IMR-90 (cell line): ENCODE measurements around the gene NOTCH3. TPM values are rescaled to one million over a fixed set of nuclear protein-coding genes. Genes with fewer than 3 reads are reported as not detected.

Source experiments
- ATAC-seq: fragments of 200-7000 bp; cut with Tn5 transposase; 2 replicates; pipeline ENCODE4 v1.9.1; 2020; ENCODE audit warnings: low read depth, mild to moderate bottlenecking, moderate library complexity
- BruUV-seq: library from RNA; stranded (reverse); fragments of 400-500 nt; replicated peaks from 2 replicates; lab custom pipeline; 2021; lab: Mats Ljungman, UMichigan
- CTCF ChIA-PET: fragments of 300-600 bp; formaldehyde crosslinking; extraction: SDS; loops from one replicate; lab custom pipeline; 2021; ENCODE audit warnings: antibody characterized with exemption; lab: Yijun Ruan, JAX
- POLR2A ChIA-PET: fragments of 300-600 bp; sonication (Branson Sonifier 250); formaldehyde crosslinking; loops from one replicate; lab custom pipeline; 2022; ENCODE audit warnings: antibody characterized with exemption; ENCODE audit not compliant: unreplicated experiment; lab: Charles Lee
- DNase-seq: peaks from one replicate; pipeline ENCODE4 v3.0.0; 2013
- H2AFZ ChIP-seq: replicated peaks from 2 replicates; pipeline ENCODE3; 2013; ENCODE audit warnings: low read length, mild to moderate bottlenecking; ENCODE audit not compliant: poor library complexity
- H2AK5ac ChIP-seq: 2 replicates; pipeline ENCODE4 v1.6.1; 2013; ENCODE audit warnings: low read depth, low read length, inconsistent platforms
- H2AK9ac ChIP-seq: replicated peaks from 2 replicates; pipeline ENCODE3; 2013; ENCODE audit warnings: mild to moderate bottlenecking, low read depth, low read length, moderate library complexity; ENCODE audit not compliant: poor library complexity
- H2BK120ac ChIP-seq: 2 replicates; pipeline ENCODE4 v1.6.1; 2013; ENCODE audit warnings: low read depth, low read length, inconsistent platforms
- H2BK15ac ChIP-seq: 3 replicates; pipeline ENCODE4 v1.6.1; 2013; ENCODE audit warnings: low read depth, low read length, inconsistent platforms
- H2BK20ac ChIP-seq: 2 replicates; pipeline ENCODE4 v1.6.1; 2013; ENCODE audit warnings: low read depth, mild to moderate bottlenecking, inconsistent platforms, low read length, moderate library complexity
- H2BK5ac ChIP-seq: 2 replicates; pipeline ENCODE4 v1.6.1; 2013; ENCODE audit warnings: mild to moderate bottlenecking, low read depth, low read length, inconsistent platforms; ENCODE audit not compliant: poor library complexity, severe bottlenecking
- H3K14ac ChIP-seq: replicated peaks from 2 replicates; pipeline ENCODE4 v1.6.1; 2013; ENCODE audit warnings: low read depth, low read length, inconsistent platforms
- H3K18ac ChIP-seq: 2 replicates; pipeline ENCODE4 v1.6.1; 2013; ENCODE audit warnings: low read depth, low read length, control low read depth
- H3K23ac ChIP-seq: 2 replicates; pipeline ENCODE4 v1.6.1; 2013; ENCODE audit warnings: low read depth, low read length, inconsistent platforms
- H3K27ac ChIP-seq: 2 replicates; pipeline ENCODE4 v1.5.1; 2013; ENCODE audit warnings: mild to moderate bottlenecking, control low read depth, low read length; ENCODE audit not compliant: insufficient read depth
- H3K27me3 ChIP-seq: 2 replicates; pipeline ENCODE4 v1.6.1; 2013; ENCODE audit warnings: low read length; ENCODE audit not compliant: control insufficient read depth, insufficient read depth
- H3K36me3 ChIP-seq: 2 replicates; pipeline ENCODE4 v1.6.1; 2013; ENCODE audit warnings: low read length, mixed read lengths; ENCODE audit not compliant: control insufficient read depth, insufficient read depth
- H3K4ac ChIP-seq: 2 replicates; pipeline ENCODE4 v1.6.1; 2013; ENCODE audit warnings: low read depth, low read length, inconsistent platforms
- H3K4me1 ChIP-seq: 2 replicates; pipeline ENCODE4 v1.6.1; 2013; ENCODE audit warnings: low read length, mixed read lengths; ENCODE audit not compliant: control insufficient read depth, insufficient read depth
- H3K4me2 ChIP-seq: 2 replicates; pipeline ENCODE4 v1.6.1; 2013; ENCODE audit warnings: low read depth, mild to moderate bottlenecking, control low read depth, low read length, moderate library complexity
- H3K4me3 ChIP-seq: 2 replicates; pipeline ENCODE4 v1.5.1; 2013; ENCODE audit warnings: low read depth, mild to moderate bottlenecking, control low read depth, low read length, moderate library complexity; ENCODE audit not compliant: insufficient read depth
- H3K56ac ChIP-seq: 2 replicates; pipeline ENCODE4 v1.6.1; 2013; ENCODE audit warnings: low read length, inconsistent platforms; ENCODE audit not compliant: insufficient read depth; ENCODE audit errors: extremely low read depth
- H3K79me1 ChIP-seq, 2 experiments: 2 replicates each; pipeline ENCODE4 v1.6.1; 2013; ENCODE audit warnings: low read length in 2 of 2, inconsistent platforms in 1 of 2, low read depth in 1 of 2
- H3K9ac ChIP-seq: 2 replicates; pipeline ENCODE4 v1.6.1; 2013; ENCODE audit warnings: low read depth, low read length, control low read depth
- H3K9me1 ChIP-seq: 2 replicates; pipeline ENCODE4 v1.6.1; 2013; ENCODE audit warnings: low read length, inconsistent platforms; ENCODE audit not compliant: insufficient read depth
- H3K9me3 ChIP-seq: 2 replicates; pipeline ENCODE4 v1.6.1; 2013; ENCODE audit warnings: low read length; ENCODE audit not compliant: control insufficient read depth, insufficient read depth
- H4K20me1 ChIP-seq: 2 replicates; pipeline ENCODE4 v1.6.1; 2013; ENCODE audit warnings: low read length, inconsistent platforms; ENCODE audit not compliant: insufficient read depth
- H4K5ac ChIP-seq: 2 replicates; pipeline ENCODE4 v1.6.1; 2013; ENCODE audit warnings: mild to moderate bottlenecking, low read depth, low read length, control low read depth
- H4K8ac ChIP-seq, 2 experiments: 2 replicates each; pipeline ENCODE4 v1.6.1; 2013; ENCODE audit warnings: low read depth in 2 of 2, low read length in 2 of 2, control low read depth in 1 of 2, inconsistent platforms in 1 of 2
- H4K91ac ChIP-seq: 2 replicates; pipeline ENCODE4 v1.6.1; 2013; ENCODE audit warnings: low read depth, low read length, inconsistent platforms; ENCODE audit not compliant: insufficient read depth
- BHLHE40 ChIP-seq: fragments of 150-350 bp; IDR thresholded peaks from 2 replicates; pipeline ENCODE4 v1.6.1; 2016; ENCODE audit warnings: mild to moderate bottlenecking, low read depth, low read length
- CEBPB ChIP-seq: IDR thresholded peaks from 2 replicates; pipeline ENCODE4 v1.6.1; 2012; ENCODE audit warnings: low read depth, low read length, improper control_type of control experiment
- CHD1 ChIP-seq: IDR thresholded peaks from 2 replicates; pipeline ENCODE4 v1.6.1; 2012; ENCODE audit warnings: low read depth, low read length, improper control_type of control experiment
- FOS ChIP-seq: fragments of 150-350 bp; IDR thresholded peaks from 2 replicates; pipeline ENCODE4 v1.6.1; 2016; ENCODE audit warnings: low read depth, low read length
- MAZ ChIP-seq: IDR thresholded peaks from 2 replicates; pipeline ENCODE4 v1.6.1; 2012; ENCODE audit warnings: low read depth, mild to moderate bottlenecking, low read length, improper control_type of control experiment, moderate library complexity, borderline replicate concordance
- MXI1 ChIP-seq: IDR thresholded peaks from 2 replicates; pipeline ENCODE4 v1.6.1; 2012; ENCODE audit warnings: low read depth, mild to moderate bottlenecking, low read length, moderate library complexity, borderline replicate concordance
- NFE2L2 ChIP-seq: fragments of 150-350 bp; IDR thresholded peaks from 2 replicates; pipeline ENCODE4 v1.6.1; 2016; ENCODE audit warnings: low read depth, mild to moderate bottlenecking, low read length
- POLR2A ChIP-seq: IDR thresholded peaks from 2 replicates; pipeline ENCODE4 v1.6.1; 2012; ENCODE audit warnings: mild to moderate bottlenecking, low read depth, low read length
- RAD21 ChIP-seq: IDR thresholded peaks from 2 replicates; pipeline ENCODE4 v1.6.1; 2012; ENCODE audit warnings: low read length, improper control_type of control experiment
- RCOR1 ChIP-seq: IDR thresholded peaks from 2 replicates; pipeline ENCODE4 v1.6.1; 2012; ENCODE audit warnings: mild to moderate bottlenecking, low read length, improper control_type of control experiment; ENCODE audit not compliant: insufficient replicate concordance
- RFX5 ChIP-seq: IDR thresholded peaks from 2 replicates; pipeline ENCODE4 v1.8.0; 2012; ENCODE audit warnings: low read depth, mild to moderate bottlenecking, low read length, moderate library complexity
- WGBS, 2 experiments: methylation state at CpG; one replicate each; pipeline versions ENCODE4 v1.1.5 to v1.1.7; 2013; ENCODE audit warnings: missing lambda C conversion rate in 2 of 2; ENCODE audit not compliant: insufficient read length in 1 of 2; ENCODE audit errors: extremely low coverage in 2 of 2; 5-methylcytosine and 5-hydroxymethylcytosine counted together
- dilution Hi-C: fragments of 300-500 bp; cut with HindIII; formaldehyde crosslinking; loops from one replicate; pipeline ENCODE4 v1.14.3; 2018; ENCODE audit warnings: low sequenced_read_pairs; ENCODE audit not compliant: unreplicated experiment
- in situ Hi-C: fragments of 300-500 bp; cut with MboI; formaldehyde crosslinking; loops from 3 replicates; pipeline ENCODE4 v1.14.3; 2019; ENCODE audit warnings: low sequenced_read_pairs, inconsistent platforms, mixed read lengths
- intact Hi-C: fragments of 100-400 bp; cut with micrococcal nuclease; formaldehyde crosslinking; loops from 2 replicates; pipeline ENCODE4 v1.10.0; 2022
- polyA plus RNA-seq, 3 experiments: library from polyadenylated mRNA; depleted of rRNA; stranded (reverse); fragments of >200 nt; gene quantifications; 2 replicates each; pipeline ENCODE4 v1.2.3, GENCODE V29; 2012; ENCODE audit warnings: low replicate concordance in 1 of 3
- total RNA-seq: library from RNA; depleted of rRNA; stranded (reverse); fragments of >200 nt; gene quantifications from 2 replicates; pipeline ENCODE4 v1.2.3, GENCODE V29; 2012
- TF ChIP-seq, protein P1 (sequence below): conservative IDR thresholded peaks from 2 replicates; pipeline ENCODE4 v1.5.1; 2012; ENCODE audit warnings: mild to moderate bottlenecking, low read depth, low read length, improper control_type of control experiment
- TF ChIP-seq, protein P2 (sequence below): fragments of 150-350 bp; IDR thresholded peaks from 2 replicates; pipeline ENCODE4 v1.6.1; 2017; ENCODE audit warnings: mild to moderate bottlenecking, antibody characterized with exemption, low read length, low read depth

NOTCH3 gene
- total and polyA plus RNA-seq, 2 of the 4 experiments (the other 2 are of a cell fraction) = 5.9 to 25.1 TPM

- H4K8ac ChIP-seq = peak overlapping the region; percentile 64 to 88; a peak in 2 of 4 replicates
- POLR2A ChIA-PET = no interaction called here
- H2AK5ac ChIP-seq = peak overlapping the region; percentile 99
- H3K14ac ChIP-seq = peak overlapping the region; percentile 99
- ATAC-seq (no peak), DNase-seq (no peak)
- WGBS, 2 experiments = 82% methylated on average over 8 of the region's 20 CpGs; no CpG with 5 or more reads in 1 of the 2 experiments
- H3K4me2 ChIP-seq = no peak overlapping the region
- intact Hi-C loops (no loop called here), in situ Hi-C loops (no loop called here), dilution Hi-C loops (no loop called here)
- peak overlapping the region; percentile 42; the same call in 1 of the 2 replicates for H3K18ac ChIP-seq
- BruUV-seq = no TSS peak
- H2BK15ac ChIP-seq = peak overlapping the region; percentile 85; the same call in 1 of the 3 replicates
- peak overlapping the region; percentile 18 for H2AFZ ChIP-seq
- H3K27me3 ChIP-seq = no peaks in the 10 kb centered on the region
- peak overlapping the region; percentile 84 for H4K5ac ChIP-seq
- peaks cover 61% of the 10 kb centered on the region for H4K20me1 ChIP-seq
- peak overlapping the region; percentile 97 for H4K91ac ChIP-seq
- H2BK20ac ChIP-seq = peak overlapping the region; percentile 78
- H3K27ac ChIP-seq = peak overlapping the region; percentile 78
- H3K9ac ChIP-seq = peak overlapping the region; percentile 65; the same call in 1 of the 2 replicates
- no peak overlapping the region for H3K4me3 ChIP-seq
- CTCF ChIA-PET = no interaction called here
- peaks cover 33% of the 10 kb centered on the region for H3K9me1 ChIP-seq
- no peaks in the 10 kb centered on the region for H3K9me3 ChIP-seq
- peak overlapping the region; percentile 91 for H2BK5ac ChIP-seq
- H3K79me1 ChIP-seq = peaks cover 38 to 90% of the 10 kb centered on the region in 2 experiments
- TF ChIP-seq RAD21 (no peak), RFX5 (no peak), CHD1 (no peak), MXI1 (no peak), FOS (no peak), NFE2L2 (no peak), CEBPB (no peak), RCOR1 (no peak), MAZ (no peak), POLR2A (no peak), BHLHE40 (no peak)
- TF ChIP-seq, protein P1, sequence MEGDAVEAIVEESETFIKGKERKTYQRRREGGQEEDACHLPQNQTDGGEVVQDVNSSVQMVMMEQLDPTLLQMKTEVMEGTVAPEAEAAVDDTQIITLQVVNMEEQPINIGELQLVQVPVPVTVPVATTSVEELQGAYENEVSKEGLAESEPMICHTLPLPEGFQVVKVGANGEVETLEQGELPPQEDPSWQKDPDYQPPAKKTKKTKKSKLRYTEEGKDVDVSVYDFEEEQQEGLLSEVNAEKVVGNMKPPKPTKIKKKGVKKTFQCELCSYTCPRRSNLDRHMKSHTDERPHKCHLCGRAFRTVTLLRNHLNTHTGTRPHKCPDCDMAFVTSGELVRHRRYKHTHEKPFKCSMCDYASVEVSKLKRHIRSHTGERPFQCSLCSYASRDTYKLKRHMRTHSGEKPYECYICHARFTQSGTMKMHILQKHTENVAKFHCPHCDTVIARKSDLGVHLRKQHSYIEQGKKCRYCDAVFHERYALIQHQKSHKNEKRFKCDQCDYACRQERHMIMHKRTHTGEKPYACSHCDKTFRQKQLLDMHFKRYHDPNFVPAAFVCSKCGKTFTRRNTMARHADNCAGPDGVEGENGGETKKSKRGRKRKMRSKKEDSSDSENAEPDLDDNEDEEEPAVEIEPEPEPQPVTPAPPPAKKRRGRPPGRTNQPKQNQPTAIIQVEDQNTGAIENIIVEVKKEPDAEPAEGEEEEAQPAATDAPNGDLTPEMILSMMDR = no peak
- TF ChIP-seq, protein P2, sequence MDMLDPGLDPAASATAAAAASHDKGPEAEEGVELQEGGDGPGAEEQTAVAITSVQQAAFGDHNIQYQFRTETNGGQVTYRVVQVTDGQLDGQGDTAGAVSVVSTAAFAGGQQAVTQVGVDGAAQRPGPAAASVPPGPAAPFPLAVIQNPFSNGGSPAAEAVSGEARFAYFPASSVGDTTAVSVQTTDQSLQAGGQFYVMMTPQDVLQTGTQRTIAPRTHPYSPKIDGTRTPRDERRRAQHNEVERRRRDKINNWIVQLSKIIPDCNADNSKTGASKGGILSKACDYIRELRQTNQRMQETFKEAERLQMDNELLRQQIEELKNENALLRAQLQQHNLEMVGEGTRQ = no peak
- H2BK120ac ChIP-seq = peak overlapping the region; percentile 92
- peak overlapping the region; percentile 97 for H3K4ac ChIP-seq
- H3K23ac ChIP-seq = peak overlapping the region; percentile 69
- peak overlapping the region; percentile 79 for H3K56ac ChIP-seq
- H2AK9ac ChIP-seq = peak overlapping the region; percentile 60
- H3K36me3 ChIP-seq = peaks cover 47% of the 10 kb centered on the region
- H3K4me1 ChIP-seq = peaks cover 45% of the 10 kb centered on the region
These were observed 46.6 kb upstream of the NOTCH3 start for GRCh38 chr19:15247107-15248014.
